Uterus (tissue), 2 donors: ENCODE measurements around the gene GNB5.

Experiments
- CTCF ChIP-seq, 4 experiments: fragments of 200-600 bp in 2 of 4; fragments of 450-650 bp in 2 of 4; sonication (generic) in 2 of 4; IDR thresholded peaks; one replicate each; pipeline ENCODE4 v1.5.1; 2016 to 2019; ENCODE audit warnings: antibody characterized with exemption in 4 of 4, mild to moderate bottlenecking in 2 of 4, moderate library complexity in 1 of 4
- POLR2A ChIP-seq, 2 donors: fragments of 450-650 bp; IDR thresholded peaks; one replicate each; pipeline ENCODE4 v1.6.1; 2016; ENCODE audit warnings: antibody characterized with exemption in 2 of 2, mild to moderate bottlenecking in 1 of 2, moderate library complexity in 1 of 2

- no peak for TF ChIP-seq CTCF (IDR thresholded peaks at IDR 0.05)
- no peak for TF ChIP-seq POLR2A (IDR thresholded peaks at IDR 0.05)
Observed at GRCh38 chr15:52111517-52112202, 79.5 kb downstream of the GNB5 start.
